ENCODE results near the gene S1PR1.

The S1PR1 gene

DNA sequence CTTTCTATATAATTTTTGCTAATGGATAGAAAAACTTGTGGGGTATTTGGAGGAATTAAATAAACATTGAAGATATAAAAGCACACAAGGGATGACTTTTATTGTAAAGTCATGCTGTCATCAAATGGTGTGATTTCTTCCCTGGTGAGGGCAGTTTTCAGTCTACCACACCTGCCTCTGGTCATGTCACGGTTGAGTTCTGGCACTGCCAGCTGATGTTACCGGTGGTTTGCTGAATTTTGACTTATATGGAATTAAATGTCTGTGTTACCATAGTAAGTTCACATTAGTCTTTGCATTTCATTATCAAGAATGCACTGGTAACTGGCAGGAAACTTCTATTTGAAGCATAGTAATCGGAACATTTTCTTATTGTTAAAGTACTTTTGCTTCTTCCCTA, 13.4 kb downstream of the S1PR1 start:
- FAIRE-seq, result no peak

- FAIRE-seq, result no peak
Observed at GRCh38 chr1:101250656-101251272, 13.9 kb downstream of the S1PR1 start.

DNA sequence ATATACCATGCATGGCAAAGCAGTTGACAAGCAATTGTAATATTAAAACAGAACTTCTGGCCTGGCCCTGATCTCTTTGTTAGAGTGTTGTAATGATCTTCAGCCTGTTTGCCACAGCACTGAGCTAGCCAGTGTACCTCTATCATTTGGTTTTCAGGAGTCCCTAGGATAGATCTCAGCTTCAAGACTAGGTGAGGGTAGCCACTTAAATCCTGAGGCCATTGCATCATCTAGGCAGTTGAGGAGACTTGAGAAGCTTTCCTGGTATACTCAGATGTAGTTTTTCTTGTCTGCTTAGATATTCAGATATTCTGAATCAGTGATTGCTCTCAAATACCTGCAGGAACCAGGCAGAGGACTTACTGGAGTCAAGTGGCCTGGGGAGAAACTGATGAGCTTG, 14.7 kb downstream of the S1PR1 start:
- no peak for FAIRE-seq

GRCh38 chr1:101253976-101254674, 17.3 kb downstream of the S1PR1 start:
- FAIRE-seq, result no peak

DNA sequence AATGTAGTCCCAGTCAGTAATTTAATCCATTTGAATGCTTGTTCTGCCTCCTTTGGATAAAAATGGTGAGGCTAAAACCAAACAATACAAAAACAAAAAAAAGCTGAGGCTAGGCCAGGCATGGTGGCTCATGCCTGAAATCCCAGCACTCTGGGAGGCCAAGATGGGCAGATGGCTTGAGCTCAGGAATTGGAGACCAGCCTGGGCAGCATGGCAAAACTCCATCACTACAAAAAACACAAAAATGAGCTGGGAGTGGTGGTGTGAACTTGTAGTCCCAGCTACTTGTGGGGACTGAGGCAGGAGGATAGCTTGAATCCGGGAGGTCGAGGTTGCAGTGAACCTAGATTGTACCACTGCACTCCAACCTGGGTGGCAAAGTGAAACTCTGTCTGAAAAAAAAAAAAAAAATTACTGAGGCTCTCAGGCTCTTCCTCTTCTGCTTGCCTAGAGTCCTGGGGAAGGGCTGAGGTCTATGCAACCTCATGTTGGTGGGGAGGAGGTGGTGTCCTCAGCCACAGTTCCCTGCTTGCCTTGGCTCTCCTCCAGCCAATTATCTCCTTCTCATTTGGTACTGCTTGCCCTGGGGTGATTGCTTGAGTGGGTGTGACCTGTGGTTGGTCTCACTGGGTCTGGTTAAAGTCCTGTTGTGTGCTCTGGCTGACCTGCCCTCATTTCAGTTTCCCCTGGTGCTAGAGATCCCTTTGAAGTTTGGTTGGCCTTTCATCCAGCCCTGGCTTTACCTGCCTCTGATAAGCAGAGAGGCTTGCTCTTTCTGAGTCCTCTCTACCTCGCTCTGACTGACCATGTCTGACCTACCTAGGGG, 20.9 kb downstream of the S1PR1 start:
- FAIRE-seq, result no peak

DNA sequence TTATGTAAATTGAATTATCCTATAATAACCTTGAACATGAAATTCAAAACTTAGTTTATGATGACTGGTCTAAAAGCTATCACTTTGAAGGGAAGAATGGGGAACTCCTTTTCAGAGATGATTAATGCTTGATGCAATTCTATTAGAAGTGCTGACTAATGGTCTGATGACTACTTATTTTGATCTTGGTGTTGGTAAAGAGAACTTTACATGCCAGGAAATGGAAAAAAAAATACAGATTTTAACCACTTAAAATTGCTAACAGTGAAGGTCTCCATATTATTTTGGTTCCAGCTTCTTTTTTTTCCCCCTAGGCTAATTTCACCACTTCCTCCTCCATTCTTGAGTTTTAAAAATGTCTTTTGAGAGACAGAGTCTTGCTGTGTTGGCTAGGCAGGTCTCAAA, 22.9 kb downstream of the S1PR1 start:
- no peak for FAIRE-seq

DNA sequence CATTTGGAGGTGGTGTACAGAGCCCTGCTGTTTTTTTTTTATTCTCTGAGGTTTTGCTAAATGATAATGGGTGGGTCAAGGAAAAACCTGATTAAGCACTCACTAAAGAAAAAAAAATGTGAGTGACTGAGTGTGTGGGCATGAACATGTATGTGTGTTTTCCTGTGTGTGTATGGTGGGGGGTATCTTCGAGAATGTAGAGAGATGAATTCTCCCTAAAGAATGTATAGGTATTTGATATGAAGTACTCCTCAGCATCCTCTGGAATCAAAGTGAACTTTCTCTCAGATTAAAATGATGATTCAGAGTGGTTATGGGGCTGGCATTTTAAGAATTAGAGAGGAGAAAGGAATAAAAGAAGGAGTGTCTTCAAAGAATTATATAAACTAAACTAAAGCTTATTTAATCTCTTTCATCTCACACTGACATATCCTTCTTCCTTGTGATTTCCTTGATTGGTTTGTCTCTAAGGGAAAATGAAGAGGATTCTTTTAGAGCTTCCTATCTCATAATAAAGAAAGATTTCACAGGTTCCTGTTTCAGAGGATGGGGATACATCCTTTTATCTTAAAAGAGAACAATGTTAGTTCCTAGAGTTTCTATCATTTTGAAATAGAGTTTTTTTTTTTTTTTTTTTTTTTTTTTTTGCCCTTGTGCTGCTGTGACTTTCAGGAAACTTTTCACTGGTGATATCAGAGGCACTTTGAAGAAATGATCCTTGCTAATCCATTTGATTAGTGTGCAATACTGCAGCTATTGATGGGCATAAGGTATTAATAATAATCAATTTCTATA, 23.9 kb downstream of the S1PR1 start:
- FAIRE-seq, result no peak

GRCh38 chr1:101261623-101262022, 24.8 kb downstream of the S1PR1 start:
- no peak for FAIRE-seq

DNA sequence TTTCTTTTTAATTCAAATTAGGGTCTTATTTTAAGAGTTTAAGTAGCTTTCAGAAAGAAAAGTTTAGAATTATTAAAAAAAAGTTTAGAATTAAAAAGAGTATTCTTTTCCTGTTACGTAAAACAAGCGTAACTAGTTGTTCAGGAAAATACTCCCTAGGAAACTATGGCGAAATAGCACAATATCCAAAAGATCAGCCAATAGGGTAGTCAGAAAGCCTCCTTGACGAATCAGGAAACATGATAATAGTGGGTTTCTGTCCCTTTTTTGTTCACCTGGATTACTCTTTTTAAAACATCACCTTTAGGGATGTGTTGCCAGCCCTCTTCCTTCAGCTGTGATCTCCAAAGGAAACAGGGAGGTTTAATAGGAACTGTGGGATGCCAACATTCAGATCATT, 25.2 kb downstream of the S1PR1 start:
- FAIRE-seq, result no peak

GRCh38 chr1:101262630-101263348, 26.0 kb downstream of the S1PR1 start:
- FAIRE-seq, result no peak

DNA sequence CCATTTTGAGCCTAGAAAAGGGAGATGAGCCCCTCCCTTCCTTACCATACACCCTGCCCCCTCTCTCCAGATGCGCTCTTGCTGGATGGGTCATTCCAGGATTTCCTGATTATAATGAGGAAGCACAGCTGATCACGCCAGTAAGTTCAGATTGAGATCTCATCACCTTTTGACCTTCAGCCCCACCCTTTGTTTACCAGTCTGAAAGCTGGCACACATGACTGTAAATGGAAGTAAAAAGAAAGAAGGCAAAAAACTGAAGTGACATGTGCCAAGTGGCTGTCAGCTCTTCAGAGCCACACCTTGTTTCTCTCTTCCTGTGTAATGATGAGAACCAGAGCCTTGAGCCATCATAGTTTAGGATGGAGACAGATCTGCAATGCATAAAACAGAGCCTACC, 27.9 kb downstream of the S1PR1 start:
- no peak for FAIRE-seq

- no peak for FAIRE-seq
Observed at GRCh38 chr1:101265684-101266083, 28.9 kb downstream of the S1PR1 start.

GRCh38 chr1:101267082-101267481, 30.3 kb downstream of the S1PR1 start:
- no peak for FAIRE-seq

DNA sequence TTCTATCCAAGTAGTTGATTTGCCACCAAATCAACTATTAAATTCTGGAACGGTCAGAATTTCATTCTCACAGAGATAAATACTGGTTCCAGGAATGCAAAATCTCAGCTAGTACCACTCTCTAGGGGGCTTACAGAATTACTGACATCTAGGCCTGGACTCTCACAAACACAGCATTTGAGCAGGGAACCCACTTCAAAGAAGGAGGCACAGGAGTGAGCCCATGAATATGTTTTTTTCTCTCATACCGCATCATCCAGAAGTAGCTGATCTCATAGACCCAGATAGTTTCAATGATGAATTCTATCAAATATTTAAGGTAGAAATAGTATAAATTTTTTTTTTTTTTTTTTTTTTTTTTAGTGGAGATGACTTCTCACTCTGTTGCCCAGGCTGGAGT, 32.1 kb downstream of the S1PR1 start:
- no peak for FAIRE-seq

GRCh38 chr1:101275672-101276071, 38.9 kb downstream of the S1PR1 start:
- FAIRE-seq, result no peak

DNA sequence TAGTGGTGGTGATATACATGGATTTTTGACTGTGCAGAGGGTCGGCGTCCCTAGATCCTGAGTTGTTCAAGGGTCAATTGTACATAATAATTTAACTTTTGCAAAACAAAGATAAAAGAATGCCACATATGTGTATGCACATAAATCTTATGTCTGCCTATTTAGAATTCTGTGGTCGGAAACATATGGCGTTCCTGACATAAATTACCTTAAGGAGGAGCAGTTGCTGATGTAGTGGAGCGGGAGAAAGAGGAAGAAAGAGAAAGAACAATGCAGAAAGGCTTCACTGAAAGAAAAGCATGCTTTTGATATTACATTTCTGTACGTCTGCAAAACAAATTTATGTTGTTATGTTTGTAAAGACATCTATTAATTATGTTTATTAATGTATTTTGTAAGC, 40.0 kb downstream of the S1PR1 start:
- FAIRE-seq, result no peak

GRCh38 chr1:101278238-101278637, 41.4 kb downstream of the S1PR1 start:
- FAIRE-seq, result no peak

DNA sequence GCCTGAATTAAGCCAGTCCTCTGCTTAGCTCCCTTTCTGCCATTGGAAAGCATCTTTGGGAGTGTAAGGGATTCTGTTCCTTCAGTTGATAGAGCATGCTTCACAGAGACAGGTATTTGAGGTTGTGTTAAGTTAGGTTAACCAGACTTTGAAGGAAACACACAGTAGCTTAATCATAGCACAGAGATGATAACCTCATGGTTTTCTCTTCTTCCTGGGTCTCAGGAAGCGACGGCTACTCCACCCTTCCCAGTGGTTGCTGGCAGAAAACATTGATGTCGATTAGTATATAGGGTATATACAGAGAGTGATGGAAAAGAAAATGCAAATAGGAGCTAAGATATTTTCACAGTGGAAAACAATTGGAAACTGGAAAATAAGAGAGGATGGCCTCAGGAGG, 42.0 kb downstream of the S1PR1 start:
- FAIRE-seq, result no peak

- FAIRE-seq, result no peak
Observed at GRCh38 chr1:101280049-101280592, 43.3 kb downstream of the S1PR1 start.

DNA sequence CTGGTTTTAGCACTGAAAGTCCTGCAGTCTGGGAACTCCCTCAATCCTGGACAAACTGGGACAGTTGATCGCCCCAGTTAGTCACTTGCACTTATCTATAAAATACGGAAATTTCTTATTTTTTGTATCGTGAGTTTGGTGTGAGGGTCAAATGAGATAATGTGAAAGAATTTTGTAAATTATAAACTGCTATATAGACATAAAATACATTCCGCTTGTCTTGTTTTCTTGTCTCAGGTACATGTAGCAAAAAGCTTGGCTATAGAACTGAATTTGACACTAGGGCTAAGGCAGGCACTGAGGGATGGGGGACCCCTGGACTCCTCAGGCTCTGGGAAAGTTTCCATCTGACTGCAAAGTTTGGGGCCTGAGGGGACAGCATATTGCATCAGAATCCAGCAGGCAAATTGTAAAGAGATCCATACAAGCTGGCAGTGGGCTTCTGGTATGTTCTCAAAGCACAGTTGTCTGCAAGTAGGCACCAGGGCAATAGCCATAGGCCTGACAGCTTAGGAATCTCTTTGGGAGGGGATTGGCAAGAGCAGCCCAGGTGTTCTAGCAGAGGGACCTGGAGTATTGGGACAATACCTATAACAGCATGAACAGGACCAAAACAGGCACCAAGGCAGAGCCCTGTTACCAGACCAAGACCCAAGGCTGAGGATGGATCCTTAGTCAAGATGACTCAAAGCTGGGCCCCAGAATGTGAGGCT, 44.3 kb downstream of the S1PR1 start:
- FAIRE-seq, result no peak

GRCh38 chr1:101281751-101282150, 44.9 kb downstream of the S1PR1 start:
- FAIRE-seq, result no peak
